Activated T-cell treated with anti-CD3 and anti-CD28 coated beads, Interleukin-2, amount 50 U/mL, for 24 hours (primary cell): Measurements from ENCODE around the gene TNS2.

Source experiments
- DNase-seq: peaks from one replicate; pipeline ENCODE4 v3.0.0-alpha.2; 2020
- H3K27ac Mint-ChIP-seq: 2 replicates; pipeline ENCODE4 v1.8.0; 2020; ENCODE audit warnings: mild to moderate bottlenecking, mixed read lengths
- H3K27me3 Mint-ChIP-seq: 2 replicates; pipeline ENCODE4 v1.8.0; 2020; ENCODE audit warnings: mixed read lengths
- H3K36me3 Mint-ChIP-seq: 2 replicates; pipeline ENCODE4 v1.8.0; 2020; ENCODE audit warnings: low read depth, mixed read lengths
- H3K4me1 Mint-ChIP-seq: 2 replicates; pipeline ENCODE4 v1.8.0; 2020; ENCODE audit warnings: low read depth, mixed read lengths
- H3K4me3 Mint-ChIP-seq: 2 replicates; pipeline ENCODE4 v1.8.0; 2020; ENCODE audit warnings: mild to moderate bottlenecking, moderate library complexity, mixed read lengths
- H3K9me3 Mint-ChIP-seq: 2 replicates; pipeline ENCODE4 v1.8.0; 2020; ENCODE audit warnings: mixed read lengths

Gene TNS2

DNA sequence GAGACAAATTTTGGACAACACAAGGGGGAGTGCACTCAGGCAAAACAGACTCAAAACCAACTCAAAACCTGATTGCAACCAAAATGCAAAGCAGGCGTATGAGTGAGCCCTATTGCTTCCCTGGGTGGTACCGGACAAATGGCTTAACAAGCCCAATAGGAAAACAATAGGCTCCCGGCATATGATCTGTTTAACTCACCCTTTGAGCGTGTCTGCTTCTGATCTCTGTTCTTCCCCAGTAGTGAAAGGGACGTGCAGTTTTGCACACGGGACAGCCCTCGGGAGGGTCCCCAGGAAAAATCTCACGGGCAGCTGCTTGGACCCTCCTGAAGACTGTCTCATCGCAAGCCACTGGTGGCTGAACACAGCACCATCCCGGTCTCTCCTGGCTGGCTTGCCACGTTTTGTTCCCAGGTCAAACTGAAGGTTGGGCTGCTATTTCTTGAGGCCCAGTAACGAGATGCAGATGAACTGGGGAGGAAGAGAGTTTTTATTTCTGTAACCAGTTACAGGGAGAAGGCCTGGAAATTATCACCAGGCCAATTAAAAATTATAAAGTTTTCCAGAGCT, 63.4 kb downstream of the TNS2 start:
- no peaks in the 10 kb centered on the region for H3K4me1 Mint-ChIP-seq
- no peak for DNase-seq
- no peaks in the 10 kb centered on the region for H3K9me3 Mint-ChIP-seq
- H3K27ac Mint-ChIP-seq, result no peak overlapping the region
- H3K4me3 Mint-ChIP-seq, result no peak overlapping the region
- H3K27me3 Mint-ChIP-seq, result no peaks in the 10 kb centered on the region
- H3K36me3 Mint-ChIP-seq, result no peaks in the 10 kb centered on the region

DNA sequence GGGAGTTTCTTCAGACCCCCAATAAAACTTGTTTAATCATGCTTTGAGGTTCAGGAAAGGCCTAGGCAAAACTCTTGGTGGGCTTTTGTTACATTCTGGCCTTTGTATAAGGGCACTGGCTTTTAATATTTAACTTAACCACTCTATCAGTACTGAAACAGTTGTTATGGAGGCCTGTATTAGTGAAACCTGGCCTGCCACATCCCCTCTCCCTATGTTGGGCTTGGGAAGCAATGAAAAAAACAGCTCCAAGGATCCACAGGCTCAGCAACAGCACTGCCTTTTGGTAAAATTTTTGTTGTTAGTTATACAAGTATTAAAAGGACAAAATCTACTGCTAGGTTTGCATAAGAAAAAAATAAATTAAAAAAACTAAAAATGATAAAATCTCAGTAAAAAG, 64.1 kb downstream of the TNS2 start:
- Mint-ChIP-seq H3K27ac (no peak overlapping the region), H3K4me3 (no peak overlapping the region), H3K4me1 (no peaks in the 10 kb centered on the region), H3K36me3 (no peaks in the 10 kb centered on the region), H3K27me3 (no peaks in the 10 kb centered on the region), H3K9me3 (no peaks in the 10 kb centered on the region)
- no peak for DNase-seq
